Mucosa of rectum (tissue), 2 donors: ENCODE measurements around the gene NPFFR2.
"Not testable (repeated sequence)": the region's sequence is repeated elsewhere in the genome, so short reads cannot be mapped to it uniquely, and the experiment has no call there.

ENCODE experiments used
- H3K27ac ChIP-seq, 2 donors: one replicate each; pipeline ENCODE4 v1.7.0; 2013; ENCODE audit warnings: inconsistent platforms in 2 of 2, low read depth in 2 of 2, low read length in 2 of 2
- H3K27me3 ChIP-seq, 2 donors: one replicate each; pipeline ENCODE4 v1.7.0; 2013; ENCODE audit warnings: low read length in 2 of 2; ENCODE audit not compliant: control insufficient read depth in 2 of 2, insufficient read depth in 2 of 2
- H3K36me3 ChIP-seq, 2 donors: one replicate each; pipeline ENCODE4 v1.7.0; 2013; ENCODE audit warnings: low read length in 2 of 2; ENCODE audit not compliant: control insufficient read depth in 2 of 2, insufficient read depth in 2 of 2
- H3K4me1 ChIP-seq, 2 donors: one replicate each; pipeline ENCODE4 v1.7.0; 2013; ENCODE audit warnings: low read length in 2 of 2, mild to moderate bottlenecking in 1 of 2; ENCODE audit not compliant: control insufficient read depth in 2 of 2, insufficient read depth in 2 of 2
- H3K4me3 ChIP-seq, 2 donors: one replicate each; pipeline ENCODE4 v1.7.0; 2013; ENCODE audit warnings: low read length in 2 of 2
- H3K9ac ChIP-seq, 2 donors: one replicate each; pipeline ENCODE4 v1.7.0; 2013; ENCODE audit warnings: low read length in 2 of 2, low read depth in 1 of 2, mild to moderate bottlenecking in 1 of 2
- H3K9me3 ChIP-seq, 2 donors: one replicate each; pipeline ENCODE4 v1.7.0; 2013; ENCODE audit warnings: low read length in 2 of 2; ENCODE audit not compliant: control insufficient read depth in 2 of 2
- donor health status: healthy.
- donor health status: Normal muscosa, but diverticular disease.

NPFFR2 gene

DNA sequence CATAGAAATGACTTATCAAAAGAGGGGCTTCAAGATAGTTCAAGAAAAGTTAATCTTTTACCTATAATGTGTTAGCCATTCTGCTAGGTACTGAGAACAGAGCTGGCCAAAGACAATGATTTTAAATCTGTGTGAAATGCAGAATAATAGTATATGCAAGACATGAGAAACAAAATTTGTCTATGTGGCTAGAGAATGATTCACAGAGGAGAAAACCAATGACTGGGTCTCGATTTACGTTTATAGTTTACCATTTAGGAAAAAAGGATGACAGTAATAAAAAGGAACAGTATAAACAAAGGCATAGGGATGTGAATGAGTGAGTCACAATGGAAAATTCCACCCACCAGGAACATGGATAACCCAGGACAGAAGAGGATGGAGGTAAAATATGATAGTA lies 31.9 kb downstream of the NPFFR2 start:
- no peak overlapping the region for H3K9ac ChIP-seq
- H3K9me3 ChIP-seq = no peaks in the 10 kb centered on the region
- no peak overlapping the region for H3K27ac ChIP-seq
- H3K36me3 ChIP-seq = no peaks in the 10 kb centered on the region
- no peak overlapping the region for H3K4me3 ChIP-seq
- no peaks in the 10 kb centered on the region for H3K4me1 ChIP-seq
- no peaks in the 10 kb centered on the region for H3K27me3 ChIP-seq

DNA sequence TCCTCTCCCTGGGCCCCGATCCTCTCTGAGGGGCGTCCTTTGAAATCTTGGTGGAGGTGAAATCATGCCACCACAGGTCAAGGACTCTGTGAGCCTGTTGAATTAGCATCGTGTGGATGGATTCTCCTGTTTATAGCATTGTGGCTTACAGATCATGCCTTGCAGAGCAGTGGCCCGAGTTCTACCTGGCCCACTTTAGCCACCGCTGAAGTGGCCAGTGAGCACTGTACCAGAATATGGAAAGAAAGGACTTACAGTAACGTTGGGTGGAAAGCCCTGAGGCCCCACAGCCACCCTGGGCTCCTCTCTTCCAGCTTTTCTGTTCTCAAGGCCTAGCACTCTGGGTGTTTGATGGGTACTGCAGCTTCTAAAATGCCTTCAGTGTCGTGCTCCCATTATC lies 35.3 kb downstream of the NPFFR2 start:
- Histone ChIP-seq H3K4me1 (no peaks in the 10 kb centered on the region), H3K4me3 (no peak overlapping the region), H3K9ac (no peak overlapping the region), H3K27me3 (no peaks in the 10 kb centered on the region), H3K9me3 (no peaks in the 10 kb centered on the region), H3K36me3 (no peaks in the 10 kb centered on the region), H3K27ac (no peak overlapping the region)

DNA sequence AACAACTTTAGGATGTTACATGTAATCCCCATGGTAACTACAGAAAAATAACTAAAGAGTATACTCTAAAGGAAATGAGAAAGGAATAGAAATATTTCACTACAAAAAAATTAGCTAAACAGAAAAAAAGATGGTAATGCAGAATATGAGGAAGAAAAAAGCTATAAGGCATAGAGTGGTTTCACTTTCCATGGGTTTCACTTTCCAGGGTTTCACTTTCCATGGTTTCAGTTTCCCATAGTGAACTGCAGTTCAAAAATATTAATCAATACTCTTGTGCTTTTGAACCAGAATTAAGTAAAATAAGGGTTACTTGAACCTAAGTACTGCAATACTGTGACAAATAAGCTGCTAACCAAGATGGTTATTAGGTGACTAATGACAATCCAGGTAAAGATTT lies 42.0 kb downstream of the NPFFR2 start:
- Histone ChIP-seq H3K9me3 (no peaks in the 10 kb centered on the region), H3K27ac (no peak overlapping the region), H3K36me3 (no peaks in the 10 kb centered on the region), H3K4me1 (no peaks in the 10 kb centered on the region), H3K9ac (no peak overlapping the region), H3K27me3 (no peaks in the 10 kb centered on the region), H3K4me3 (no peak overlapping the region)

DNA sequence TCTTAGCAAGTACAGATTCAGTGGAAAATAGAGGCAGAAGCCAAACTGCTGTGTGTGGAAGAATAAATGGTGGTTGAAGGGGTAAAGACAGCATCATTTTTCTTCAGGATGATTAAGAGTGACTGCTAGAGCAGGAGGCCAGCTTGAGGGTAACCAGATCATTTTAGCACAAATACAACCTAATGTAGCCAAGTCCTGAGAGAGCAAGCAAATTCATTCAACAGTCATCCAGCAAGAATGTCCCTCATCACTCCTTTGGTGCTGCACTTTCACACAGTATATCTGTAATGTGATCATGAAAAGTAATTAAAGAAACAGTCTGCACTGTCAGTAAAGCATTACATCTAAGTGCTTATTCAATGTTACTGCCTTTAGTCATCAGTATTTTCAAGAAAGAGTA lies 44.8 kb downstream of the NPFFR2 start:
- H3K27ac ChIP-seq = no peak overlapping the region
- no peaks in the 10 kb centered on the region for H3K36me3 ChIP-seq
- no peak overlapping the region for H3K9ac ChIP-seq
- H3K4me1 ChIP-seq = no peaks in the 10 kb centered on the region
- H3K4me3 ChIP-seq = no peak overlapping the region
- no peaks in the 10 kb centered on the region for H3K27me3 ChIP-seq
- no peaks in the 10 kb centered on the region for H3K9me3 ChIP-seq

DNA sequence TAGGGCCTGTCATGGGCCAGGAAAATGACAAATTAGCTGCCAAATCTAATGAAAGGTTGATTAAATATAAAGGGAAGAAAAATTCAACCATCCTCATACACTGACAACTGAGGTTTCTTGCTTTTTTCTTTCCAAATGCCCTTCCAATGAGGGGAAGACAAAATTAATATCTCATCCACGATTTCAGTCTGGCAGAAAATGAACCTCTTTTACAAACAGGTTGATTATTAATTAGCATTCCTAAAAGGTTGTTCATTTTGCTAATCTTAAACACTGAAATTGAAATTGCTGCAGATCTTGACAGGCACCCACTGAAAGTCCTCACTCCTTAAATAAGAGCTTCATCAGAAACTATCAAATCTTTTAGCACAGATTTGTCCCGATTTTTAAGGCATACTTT lies 45.5 kb downstream of the NPFFR2 start:
- Histone ChIP-seq H3K9ac (no peak overlapping the region), H3K36me3 (no peaks in the 10 kb centered on the region), H3K27ac (no peak overlapping the region), H3K4me3 (no peak overlapping the region), H3K4me1 (no peaks in the 10 kb centered on the region), H3K9me3 (no peaks in the 10 kb centered on the region), H3K27me3 (no peaks in the 10 kb centered on the region)

DNA sequence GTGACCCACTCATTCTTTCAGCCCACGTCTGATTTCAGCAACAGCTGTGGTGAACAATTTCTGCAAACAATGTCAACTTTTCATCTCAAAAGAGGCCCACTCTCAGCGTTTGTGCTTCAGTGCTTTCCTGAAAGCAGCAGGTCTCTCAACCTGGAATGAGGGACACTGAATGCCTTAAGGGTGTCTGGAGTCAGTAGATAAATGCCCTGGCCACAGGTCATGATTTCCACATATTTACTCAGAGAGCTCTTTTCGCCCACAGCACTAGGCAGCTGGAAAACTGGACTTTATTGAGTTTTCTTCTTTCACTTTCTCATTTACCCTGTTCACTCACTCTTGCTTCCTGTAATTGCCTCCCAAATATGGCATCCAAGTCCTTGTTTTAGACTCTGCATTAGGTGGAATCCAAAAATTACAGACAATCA lies 52.8 kb downstream of the NPFFR2 start:
- H3K4me1 ChIP-seq = no peaks in the 10 kb centered on the region
- H3K9me3 ChIP-seq = no peaks in the 10 kb centered on the region
- H3K4me3 ChIP-seq = no peak overlapping the region
- H3K27ac ChIP-seq = no peak overlapping the region
- H3K9ac ChIP-seq = no peak overlapping the region
- no peaks in the 10 kb centered on the region for H3K27me3 ChIP-seq
- no peaks in the 10 kb centered on the region for H3K36me3 ChIP-seq

DNA sequence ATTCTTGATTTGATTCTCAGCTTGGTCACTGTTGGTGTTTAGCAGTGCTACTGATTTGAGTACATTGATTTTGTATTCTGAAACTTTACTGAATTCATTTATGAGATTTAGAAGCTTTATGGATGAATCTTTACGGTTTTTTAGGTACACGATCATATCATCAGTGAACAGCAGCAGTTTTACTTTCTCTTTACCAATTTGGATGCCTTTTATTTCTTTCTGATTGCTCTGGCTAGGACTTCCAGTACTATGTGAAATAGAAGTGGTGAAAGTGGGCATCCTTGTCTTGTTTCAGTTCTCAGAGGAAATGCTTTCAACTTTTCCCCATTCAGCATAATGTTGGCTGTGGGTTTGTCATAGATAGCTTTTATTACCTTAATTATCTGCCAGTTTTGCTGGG lies 58.8 kb downstream of the NPFFR2 start:
- H3K36me3 ChIP-seq, H3K9me3 ChIP-seq, H3K4me3 ChIP-seq, H3K27me3 ChIP-seq, H3K4me1 ChIP-seq, H3K9ac ChIP-seq, H3K27ac ChIP-seq: not testable (repeated sequence)

DNA sequence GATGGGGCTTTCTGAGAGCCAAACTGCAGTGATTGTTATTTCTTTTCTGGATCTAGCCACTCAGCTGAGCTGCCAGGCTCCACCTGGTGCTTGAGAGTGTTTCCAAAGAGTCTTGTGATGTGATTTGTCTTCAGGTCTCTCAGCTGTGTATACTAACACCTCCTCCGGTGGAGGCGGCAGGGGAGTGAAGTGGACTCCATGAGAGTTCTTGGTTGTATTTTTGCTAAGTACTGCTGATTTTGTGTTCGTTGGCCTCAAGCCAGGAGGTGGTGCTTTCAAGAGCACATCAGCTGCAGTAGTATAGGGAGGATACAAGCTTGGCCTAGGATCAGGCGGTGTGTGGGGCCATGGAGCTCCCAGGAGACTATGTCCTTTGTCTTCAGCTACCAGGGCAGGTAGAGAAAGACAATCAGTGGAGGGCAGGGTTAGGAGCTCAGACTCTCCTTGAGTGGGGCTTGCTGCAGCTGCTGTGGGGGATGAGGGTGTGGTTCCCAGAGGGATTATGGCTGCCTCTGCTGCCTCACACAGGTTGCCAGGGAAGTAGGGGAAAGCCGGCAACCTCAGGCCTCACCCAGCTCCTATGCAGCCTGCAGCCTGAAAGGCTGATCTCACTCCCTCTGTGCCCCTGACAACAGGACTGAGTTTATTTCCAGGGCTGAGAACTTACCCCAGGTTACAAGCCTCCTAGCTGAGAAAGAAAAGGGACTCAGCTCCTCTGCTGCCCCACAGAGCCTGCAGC lies 62.4 kb downstream of the NPFFR2 start:
- Histone ChIP-seq H3K27me3 (no peaks in the 10 kb centered on the region), H3K4me1 (no peaks in the 10 kb centered on the region), H3K27ac (no peak overlapping the region), H3K4me3 (no peak overlapping the region), H3K9ac (no peak overlapping the region), H3K9me3 (no peaks in the 10 kb centered on the region), H3K36me3 (no peaks in the 10 kb centered on the region)

DNA sequence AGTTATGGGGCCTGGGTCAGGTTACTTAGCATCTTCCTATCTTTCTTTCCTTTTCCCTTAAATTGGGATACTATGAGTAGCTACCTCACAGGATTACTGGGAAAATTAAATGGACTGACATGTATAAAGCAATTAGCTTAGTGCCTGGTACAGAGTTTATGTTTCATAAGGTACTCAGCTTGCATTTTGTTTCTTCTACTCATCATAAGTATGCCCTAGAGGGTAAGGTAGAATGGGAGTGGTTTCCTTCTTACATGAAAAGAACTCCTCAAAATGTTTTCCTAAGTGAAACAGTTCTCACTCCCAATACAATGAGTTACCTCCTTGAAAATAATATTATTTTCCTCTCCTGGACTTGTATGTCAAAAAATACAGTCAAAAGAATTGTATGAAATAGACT lies 75.7 kb downstream of the NPFFR2 start:
- Histone ChIP-seq H3K4me3 (no peak overlapping the region), H3K36me3 (no peaks in the 10 kb centered on the region), H3K27me3 (no peaks in the 10 kb centered on the region), H3K4me1 (no peaks in the 10 kb centered on the region), H3K27ac (no peak overlapping the region), H3K9ac (no peak overlapping the region), H3K9me3 (no peaks in the 10 kb centered on the region)

DNA sequence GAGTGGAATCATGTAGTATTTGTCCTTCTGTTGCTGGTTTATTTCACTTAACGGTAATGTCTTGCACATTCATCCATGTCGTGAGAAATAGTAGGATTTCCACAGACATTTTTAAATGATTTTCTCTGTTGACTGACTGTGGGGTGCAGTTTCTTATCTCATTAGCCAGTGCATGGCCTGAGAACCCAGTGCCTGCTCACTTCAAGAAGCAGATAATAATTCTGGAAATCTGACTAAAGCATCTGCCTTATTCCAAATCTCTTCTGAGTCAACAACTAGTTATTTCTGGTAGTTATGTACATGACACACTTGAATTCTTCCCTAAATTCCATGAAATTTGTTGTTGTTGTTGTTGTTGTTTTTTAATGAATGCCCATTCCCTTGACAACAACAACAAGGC lies 77.6 kb downstream of the NPFFR2 start:
- Histone ChIP-seq H3K36me3 (no peaks in the 10 kb centered on the region), H3K4me1 (no peaks in the 10 kb centered on the region), H3K9ac (no peak overlapping the region), H3K27me3 (no peaks in the 10 kb centered on the region), H3K27ac (no peak overlapping the region), H3K4me3 (no peak overlapping the region), H3K9me3 (no peaks in the 10 kb centered on the region)
